Heart left ventricle (tissue), 13 donors: ENCODE results near the gene GLRA2.

Experiments
- CTCF ChIP-seq, 12 donors: fragments of 200-600 bp; sonication (generic) in 4 of 12; IDR thresholded peaks; one replicate each; pipeline versions ENCODE4 v1.5.0 to v1.8.0; 2018 to 2022; ENCODE audit warnings: antibody characterized with exemption in 12 of 12, mild to moderate bottlenecking in 5 of 12
- POLR2A ChIP-seq, 2 donors: fragments of 450-650 bp; IDR thresholded peaks; one replicate each; pipeline ENCODE4 v1.6.1; 2017; ENCODE audit warnings: antibody characterized with exemption in 2 of 2, mild to moderate bottlenecking in 2 of 2, moderate library complexity in 2 of 2
- donor health status: ischemic (EF 13 %, LVEDD 7.1; RV severe dilation, severe dysfunction).
- donor health status: DM: no; HTN: yes; CAD: no.
- donor health status: DM: no; HTN: no; CAD: no.
- donor health status: ischemic (EF 25% LVEDD 6.9; RV normal size, moderate dysfunction).
- donor health status: ischemic (EF 25% LVEDD 5.7; RV mildly dilated, moderate dysfunction).
- donor health status: ischemic (EF 35%, LVEDD 5.7; RV mildly dilated, moderate dysfunction).
- donor health status: nonischemic (EF 11% LVEDD 7.7; RV severe dilation, severe dysfunction).
- donor health status: DM: yes; HTN: yes; CAD: no.
- donor health status: PGD.
- donor health status: ischemic (EF 29% LVEDD 5.4; RV normal size, mild dysfunction).
- donor health status: nonischemic (EF 23%, LVEDD 6.1; RV moderate dilation, normal function).

GRCh38 chrX:14779580-14779979 is 250.2 kb downstream of the GLRA2 start:
- TF ChIP-seq CTCF (IDR thresholded peaks at IDR 0.05) (no peak), POLR2A (IDR thresholded peaks at IDR 0.05) (no peak)
